Neural progenitor cell (in vitro differentiated cells): ENCODE data around the gene MTX2. TPM values are rescaled to one million over a fixed set of nuclear protein-coding genes. Genes with fewer than 3 reads are reported as not detected.

Source experiments
- DNase-seq: peaks from one replicate; pipeline ENCODE4 v3.0.0-alpha.2; 2016; ENCODE audit warnings: low spot score
- H2AFZ ChIP-seq: fragments of 200-600 bp; sonication (generic); replicated peaks from 2 replicates; pipeline ENCODE4 v1.6.1; 2016; ENCODE audit warnings: antibody characterized with exemption
- H3F3A ChIP-seq: fragments of 200-600 bp; sonication (generic); 2 replicates; pipeline ENCODE4 v1.6.1; 2016; ENCODE audit warnings: antibody characterized with exemption, low read depth
- H3K27ac ChIP-seq: fragments of 200-600 bp; sonication (generic); 2 replicates; pipeline ENCODE4 v1.5.1; 2016; ENCODE audit warnings: mild to moderate bottlenecking
- H3K27me3 ChIP-seq: fragments of 200-600 bp; sonication (generic); 2 replicates; pipeline ENCODE4 v1.6.1; 2016; ENCODE audit warnings: mild to moderate bottlenecking, moderate library complexity
- H3K36me3 ChIP-seq: fragments of 200-600 bp; sonication (generic); 2 replicates; pipeline ENCODE4 v1.5.1; 2016
- H3K4me1 ChIP-seq: fragments of 200-600 bp; sonication (generic); 2 replicates; pipeline ENCODE4 v1.6.1; 2016; ENCODE audit warnings: mixed run types
- H3K4me2 ChIP-seq: fragments of 200-600 bp; sonication (generic); 2 replicates; pipeline ENCODE4 v1.6.1; 2016
- H3K4me3 ChIP-seq: fragments of 200-600 bp; sonication (generic); 2 replicates; pipeline ENCODE4 v1.5.1; 2016
- H3K79me2 ChIP-seq: fragments of 200-600 bp; sonication (generic); 2 replicates; pipeline ENCODE4 v1.6.1; 2016; ENCODE audit warnings: low read depth
- H3K9ac ChIP-seq: fragments of 200-600 bp; sonication (generic); 2 replicates; pipeline ENCODE4 v1.6.1; 2016
- H3K9me3 ChIP-seq: fragments of 200-600 bp; sonication (generic); 2 replicates; pipeline ENCODE4 v1.5.1; 2016; ENCODE audit warnings: low read depth
- H4K20me1 ChIP-seq: fragments of 200-600 bp; sonication (generic); 2 replicates; pipeline ENCODE4 v1.6.1; 2016; ENCODE audit warnings: low read depth
- H3K27ac Mint-ChIP-seq: 3 replicates; pipeline ENCODE4 v1.8.0; 2021; ENCODE audit warnings: mixed read lengths
- H3K27me3 Mint-ChIP-seq: 2 replicates; pipeline ENCODE4 v1.8.0; 2022; ENCODE audit warnings: low read depth, mild to moderate bottlenecking, inconsistent platforms, moderate library complexity, mixed read lengths; ENCODE audit not compliant: insufficient read depth
- H3K36me3 Mint-ChIP-seq: 3 replicates; pipeline ENCODE4 v1.8.0; 2021; ENCODE audit warnings: mixed read lengths
- H3K4me1 Mint-ChIP-seq: 3 replicates; pipeline ENCODE4 v1.8.0; 2021; ENCODE audit warnings: mixed read lengths
- H3K4me3 Mint-ChIP-seq: 3 replicates; pipeline ENCODE4 v1.8.0; 2021; ENCODE audit warnings: mild to moderate bottlenecking, moderate library complexity, mixed read lengths
- H3K9me3 Mint-ChIP-seq: 3 replicates; pipeline ENCODE4 v1.8.0; 2020; ENCODE audit warnings: mixed read lengths
- CTCF ChIP-seq: fragments of 200-600 bp; sonication (generic); IDR thresholded peaks from 2 replicates; pipeline ENCODE4 v1.5.1; 2017; ENCODE audit warnings: antibody characterized with exemption, mild to moderate bottlenecking
- EZH2 ChIP-seq: fragments of 200-600 bp; sonication (generic); IDR thresholded peaks from 2 replicates; pipeline ENCODE4 v1.6.1; 2017; ENCODE audit warnings: antibody characterized with exemption, mild to moderate bottlenecking, moderate library complexity
- EZH2phosphoT487 ChIP-seq: fragments of 200-600 bp; sonication (generic); IDR thresholded peaks from 2 replicates; pipeline ENCODE4 v1.6.1; 2017; ENCODE audit warnings: antibody characterized with exemption
- total RNA-seq: library from RNA; depleted of rRNA; stranded (reverse); fragments of >200 nt; gene quantifications from 2 replicates; pipeline ENCODE4 v1.2.3, GENCODE V29; 2015; ENCODE audit warnings: low replicate concordance

Gene MTX2
- total RNA-seq, 1 donor from 2014 or later = 39.2 TPM

GRCh38 chr2:176356251-176356650, 87.0 kb downstream of the MTX2 start:
- H3K4me3 ChIP-seq = no peak overlapping the region
- H3K27ac ChIP-seq = no peak overlapping the region
- Mint-ChIP-seq H3K27me3 (no peaks in the 10 kb centered on the region), H3K36me3 (peaks cover 3% of the 10 kb centered on the region), H3K4me3 (no peak overlapping the region), H3K27ac (no peak overlapping the region), H3K9me3 (no peaks in the 10 kb centered on the region), H3K4me1 (no peaks in the 10 kb centered on the region)
- no peaks in the 10 kb centered on the region for H3K36me3 ChIP-seq
- H3K79me2 ChIP-seq = no peaks in the 10 kb centered on the region
- TF ChIP-seq EZH2 = no peak
- no peak for TF ChIP-seq CTCF
- no peak for TF ChIP-seq EZH2phosphoT487
- no peak overlapping the region for H3K4me2 ChIP-seq
- DNase-seq = no peak
- H4K20me1 ChIP-seq = no peaks in the 10 kb centered on the region
- H3K9ac ChIP-seq = no peak overlapping the region
- H3F3A ChIP-seq = no peaks in the 10 kb centered on the region
- H3K4me1 ChIP-seq = no peaks in the 10 kb centered on the region
- no peaks in the 10 kb centered on the region for H3K9me3 ChIP-seq
- H3K27me3 ChIP-seq = no peaks in the 10 kb centered on the region
- H2AFZ ChIP-seq = no peak overlapping the region

- Histone ChIP-seq H3K9me3 (no peaks in the 10 kb centered on the region), H3K4me2 (no peak overlapping the region), H4K20me1 (no peaks in the 10 kb centered on the region), H2AFZ (no peak overlapping the region), H3K4me3 (no peak overlapping the region), H3K27ac (no peak overlapping the region), H3K27me3 (no peaks in the 10 kb centered on the region), H3K79me2 (no peaks in the 10 kb centered on the region), H3K36me3 (no peaks in the 10 kb centered on the region), H3K4me1 (no peaks in the 10 kb centered on the region), H3K9ac (no peak overlapping the region), H3F3A (no peaks in the 10 kb centered on the region)
- TF ChIP-seq EZH2 = no peak
- no peak for TF ChIP-seq CTCF
- TF ChIP-seq EZH2phosphoT487 = no peak
- peaks cover 2% of the 10 kb centered on the region for H3K27me3 Mint-ChIP-seq
- H3K9me3 Mint-ChIP-seq = no peaks in the 10 kb centered on the region
- no peak for DNase-seq
- H3K36me3 Mint-ChIP-seq = peaks cover 2% of the 10 kb centered on the region
- no peak overlapping the region for H3K27ac Mint-ChIP-seq
- no peaks in the 10 kb centered on the region for H3K4me1 Mint-ChIP-seq
- H3K4me3 Mint-ChIP-seq = no peak overlapping the region
Measured at GRCh38 chr2:176364273-176364977, 95.2 kb downstream of the MTX2 start.

- H3K4me3 ChIP-seq = no peak overlapping the region
- Mint-ChIP-seq H3K9me3 (no peaks in the 10 kb centered on the region), H3K4me1 (no peaks in the 10 kb centered on the region), H3K27ac (no peak overlapping the region), H3K36me3 (peaks cover 2% of the 10 kb centered on the region), H3K27me3 (peaks cover 2% of the 10 kb centered on the region), H3K4me3 (no peak overlapping the region)
- no peaks in the 10 kb centered on the region for H3K9me3 ChIP-seq
- no peak for TF ChIP-seq EZH2phosphoT487
- no peak for TF ChIP-seq EZH2
- TF ChIP-seq CTCF = no peak
- H2AFZ ChIP-seq = no peak overlapping the region
- no peak overlapping the region for H3K4me2 ChIP-seq
- no peaks in the 10 kb centered on the region for H4K20me1 ChIP-seq
- H3K79me2 ChIP-seq = no peaks in the 10 kb centered on the region
- H3K27ac ChIP-seq = no peak overlapping the region
- H3K9ac ChIP-seq = no peak overlapping the region
- H3K36me3 ChIP-seq = no peaks in the 10 kb centered on the region
- H3F3A ChIP-seq = no peaks in the 10 kb centered on the region
- no peak for DNase-seq
- H3K4me1 ChIP-seq = no peaks in the 10 kb centered on the region
- H3K27me3 ChIP-seq = peaks cover 6% of the 10 kb centered on the region
Measured at GRCh38 chr2:176368349-176368748, 99.1 kb downstream of the MTX2 start.
